Natural killer cell (primary cell): ENCODE data around the gene SND1. TPM values are rescaled to one million over a fixed set of nuclear protein-coding genes. Genes with fewer than 3 reads are reported as not detected.
A peak's percentile ranks its signal among the peaks of the same experiment; 100 is the strongest.

Source experiments
- ATAC-seq, 3 donors: fragments of 150-1000 bp in 2 of 3; fragments of 200-7000 bp in 1 of 3; cut with Tn5 transposase; 1 replicate in 1 of 3; 2 replicates in 2 of 3; pipeline ENCODE4 v1.10.0; 2021; ENCODE audit warnings: mild to moderate bottlenecking in 2 of 3, moderate library complexity in 2 of 3
- DNase-seq, 2 donors: peaks; one replicate each; pipeline versions ENCODE4 v3.0.0 to v3.0.0-alpha.2; 2013 to 2021; ENCODE audit warnings: mixed read lengths in 1 of 2
- H3K27ac ChIP-seq: one replicate; pipeline ENCODE4 v1.5.1; 2013; ENCODE audit warnings: mild to moderate bottlenecking, low read length
- H3K27me3 ChIP-seq: one replicate; pipeline ENCODE4 v1.6.1; 2013; ENCODE audit warnings: low read length; ENCODE audit not compliant: control insufficient read depth, insufficient read depth
- H3K36me3 ChIP-seq: one replicate; pipeline ENCODE4 v1.6.1; 2013; ENCODE audit warnings: low read length; ENCODE audit not compliant: control insufficient read depth, insufficient read depth
- H3K4me1 ChIP-seq: one replicate; pipeline ENCODE4 v1.6.1; 2013; ENCODE audit warnings: low read length; ENCODE audit not compliant: control insufficient read depth, insufficient read depth
- H3K4me3 ChIP-seq: one replicate; pipeline ENCODE4 v1.5.1; 2013; ENCODE audit warnings: low read length
- H3K9me3 ChIP-seq: one replicate; pipeline ENCODE4 v1.6.1; 2013; ENCODE audit warnings: low read length; ENCODE audit not compliant: control insufficient read depth, insufficient read depth
- H3K27ac Mint-ChIP-seq, 2 donors: one replicate each; pipeline ENCODE4 v1.8.0; 2022; ENCODE audit warnings: mild to moderate bottlenecking in 2 of 2, mixed read lengths in 2 of 2, moderate library complexity in 1 of 2
- H3K27me3 Mint-ChIP-seq, 2 donors: one replicate each; pipeline ENCODE4 v1.8.0; 2022; ENCODE audit warnings: low read depth in 2 of 2, mixed read lengths in 2 of 2
- H3K36me3 Mint-ChIP-seq: one replicate; pipeline ENCODE4 v1.8.0; 2022; ENCODE audit warnings: mixed read lengths
- H3K4me1 Mint-ChIP-seq, 2 donors: one replicate each; pipeline ENCODE4 v1.8.0; 2022; ENCODE audit warnings: mixed read lengths in 2 of 2
- H3K4me3 Mint-ChIP-seq: one replicate; pipeline ENCODE4 v1.8.0; 2022; ENCODE audit warnings: mild to moderate bottlenecking, moderate library complexity, mixed read lengths
- H3K9me3 Mint-ChIP-seq, 2 donors: one replicate each; pipeline ENCODE4 v1.8.0; 2022; ENCODE audit warnings: mixed read lengths in 2 of 2
- WGBS: methylation state at CpG from one replicate; pipeline ENCODE4 v1.1.7; 2013; ENCODE audit warnings: missing lambda C conversion rate; ENCODE audit not compliant: insufficient coverage; 5-methylcytosine and 5-hydroxymethylcytosine counted together
- intact Hi-C: fragments of 100-400 bp; cut with micrococcal nuclease; formaldehyde crosslinking; loops from one replicate; pipeline ENCODE4 v1.14.2; 2022
- total RNA-seq, 4 donors: library from RNA; stranded (reverse); fragments of 120-200 nt in 1 of 4; gene quantifications; one replicate each; pipeline versions ENCODE4 v1.2.3 to v1.2.4, GENCODE V29; 2013 to 2022
- TF ChIP-seq, protein P1 (sequence below): fragments of 200-600 bp; IDR thresholded peaks from one replicate; pipeline ENCODE4 v1.8.0; 2022; ENCODE audit warnings: antibody characterized with exemption

The SND1 gene
- total RNA-seq, 3 donors from 2014 or later (not counting 1 experiment from before 2014, with no cell fraction given) = 149 to 188 (median 149) TPM

DNA sequence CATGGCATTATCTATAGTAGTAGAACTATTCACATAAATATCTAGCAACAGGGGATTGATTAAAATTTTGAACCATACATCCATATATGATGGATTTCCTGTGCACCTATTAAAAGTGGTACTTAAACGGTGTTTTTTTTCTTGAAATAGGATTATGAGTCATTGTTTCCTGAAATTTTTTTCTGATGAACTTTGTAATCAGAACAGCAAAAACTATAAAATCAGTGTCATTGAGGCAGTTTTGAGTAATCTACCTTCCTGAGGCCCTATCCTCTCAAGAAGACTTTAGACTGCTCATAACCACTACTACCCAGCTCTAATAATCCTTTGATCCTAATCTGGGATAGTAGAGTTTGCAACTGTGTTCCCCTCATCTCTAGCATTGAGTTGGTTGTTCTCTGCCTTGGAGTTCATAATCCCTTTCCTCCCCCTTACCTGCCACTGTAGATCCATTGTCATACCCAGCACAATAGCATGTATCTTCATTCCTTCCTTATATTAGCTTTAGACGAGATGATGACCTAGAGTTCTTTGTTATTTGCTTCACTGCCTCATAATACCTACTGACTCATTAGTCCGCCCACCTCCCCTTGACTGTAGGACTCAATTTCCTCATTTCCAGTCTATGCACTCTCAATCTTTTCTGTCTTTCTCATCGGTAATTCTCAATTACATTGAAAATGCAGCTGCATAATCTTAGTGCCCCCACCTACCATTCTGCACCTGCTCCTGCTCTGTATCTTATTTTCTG is 245.9 kb downstream of the SND1 start:
- DNase-seq (no peak), ATAC-seq (no peak)
- H3K27me3 ChIP-seq = no peaks in the 10 kb centered on the region
- 73% methylated on average over 3 of the region's 4 CpGs for WGBS
- Mint-ChIP-seq H3K36me3 (no peaks in the 10 kb centered on the region), H3K4me3 (no peak overlapping the region), H3K27ac (no peak overlapping the region), H3K4me1 (peaks cover 31 to 32% of the 10 kb centered on the region in 2 donors), H3K27me3 (no peaks in the 10 kb centered on the region), H3K9me3 (no peaks in the 10 kb centered on the region)
- H3K27ac ChIP-seq = no peak overlapping the region
- intact Hi-C loops = no loop called here
- TF ChIP-seq, protein P1, sequence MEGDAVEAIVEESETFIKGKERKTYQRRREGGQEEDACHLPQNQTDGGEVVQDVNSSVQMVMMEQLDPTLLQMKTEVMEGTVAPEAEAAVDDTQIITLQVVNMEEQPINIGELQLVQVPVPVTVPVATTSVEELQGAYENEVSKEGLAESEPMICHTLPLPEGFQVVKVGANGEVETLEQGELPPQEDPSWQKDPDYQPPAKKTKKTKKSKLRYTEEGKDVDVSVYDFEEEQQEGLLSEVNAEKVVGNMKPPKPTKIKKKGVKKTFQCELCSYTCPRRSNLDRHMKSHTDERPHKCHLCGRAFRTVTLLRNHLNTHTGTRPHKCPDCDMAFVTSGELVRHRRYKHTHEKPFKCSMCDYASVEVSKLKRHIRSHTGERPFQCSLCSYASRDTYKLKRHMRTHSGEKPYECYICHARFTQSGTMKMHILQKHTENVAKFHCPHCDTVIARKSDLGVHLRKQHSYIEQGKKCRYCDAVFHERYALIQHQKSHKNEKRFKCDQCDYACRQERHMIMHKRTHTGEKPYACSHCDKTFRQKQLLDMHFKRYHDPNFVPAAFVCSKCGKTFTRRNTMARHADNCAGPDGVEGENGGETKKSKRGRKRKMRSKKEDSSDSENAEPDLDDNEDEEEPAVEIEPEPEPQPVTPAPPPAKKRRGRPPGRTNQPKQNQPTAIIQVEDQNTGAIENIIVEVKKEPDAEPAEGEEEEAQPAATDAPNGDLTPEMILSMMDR = no peak
- no peaks in the 10 kb centered on the region for H3K9me3 ChIP-seq
- H3K36me3 ChIP-seq = peaks cover 2% of the 10 kb centered on the region
- no peak overlapping the region for H3K4me3 ChIP-seq
- H3K4me1 ChIP-seq = peaks cover 15% of the 10 kb centered on the region

DNA sequence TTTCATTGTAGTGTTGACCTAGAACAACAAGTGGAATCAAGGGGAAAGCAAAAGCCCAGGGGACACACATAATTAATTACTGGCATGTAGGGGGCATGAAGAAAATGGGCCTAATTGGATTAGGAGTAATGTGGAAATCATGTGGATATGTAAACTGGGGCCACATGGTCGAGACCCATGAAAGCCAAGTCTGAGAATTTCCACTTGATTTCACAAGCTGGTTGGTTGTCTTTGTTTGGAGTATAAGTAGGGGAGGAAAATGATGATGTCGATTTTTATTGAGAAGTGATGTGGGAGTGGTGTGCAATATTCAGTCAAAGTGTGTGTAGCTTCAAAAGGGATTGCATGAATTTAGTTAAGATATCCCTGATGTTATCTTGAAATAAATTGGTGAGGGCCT is 247.4 kb downstream of the SND1 start:
- H3K36me3 Mint-ChIP-seq = no peaks in the 10 kb centered on the region
- ATAC-seq (no peak), DNase-seq (no peak)
- peaks cover 15% of the 10 kb centered on the region for H3K4me1 ChIP-seq
- H3K4me1 Mint-ChIP-seq = peaks cover 29 to 33% of the 10 kb centered on the region in 2 donors
- H3K27ac ChIP-seq = no peak overlapping the region
- H3K4me3 Mint-ChIP-seq = no peak overlapping the region
- H3K4me3 ChIP-seq = no peak overlapping the region
- 96% methylated on average over 2 of the region's 2 CpGs for WGBS
- no peaks in the 10 kb centered on the region for H3K9me3 Mint-ChIP-seq
- intact Hi-C loops = no loop called here
- H3K27me3 ChIP-seq = no peaks in the 10 kb centered on the region
- no peaks in the 10 kb centered on the region for H3K27me3 Mint-ChIP-seq
- TF ChIP-seq, protein P1 = no peak
- no peaks in the 10 kb centered on the region for H3K9me3 ChIP-seq
- peaks cover 2% of the 10 kb centered on the region for H3K36me3 ChIP-seq
- H3K27ac Mint-ChIP-seq = peak overlapping the region in 1 of 2 donors; percentile 60

DNA sequence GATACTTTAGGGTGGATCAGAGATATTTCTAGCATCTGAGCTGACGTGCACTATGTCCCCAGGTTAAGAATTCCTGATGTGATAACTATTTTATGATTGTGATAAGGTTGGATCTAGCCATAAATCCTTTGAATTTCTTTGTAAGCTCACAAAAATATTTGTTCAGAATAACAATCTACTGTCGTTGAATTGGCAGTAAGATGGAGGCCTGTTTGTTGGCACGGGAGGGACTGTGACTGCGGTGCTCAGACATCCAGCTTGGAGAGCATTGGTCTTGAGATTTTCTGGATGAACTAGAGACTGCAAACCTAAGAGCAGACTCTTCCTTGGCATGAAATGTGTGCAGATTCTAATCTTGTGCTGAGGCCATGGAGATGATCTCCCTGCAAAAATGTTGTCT is 248.1 kb downstream of the SND1 start:
- WGBS = 96% methylated on average over 3 of the region's 4 CpGs
- TF ChIP-seq, protein P1 = no peak
- Histone ChIP-seq H3K27ac (no peak overlapping the region), H3K4me3 (no peak overlapping the region), H3K4me1 (peaks cover 15% of the 10 kb centered on the region), H3K9me3 (no peaks in the 10 kb centered on the region), H3K36me3 (peaks cover 2% of the 10 kb centered on the region), H3K27me3 (no peaks in the 10 kb centered on the region)
- intact Hi-C loops = no loop called here
- H3K4me1 Mint-ChIP-seq = peaks cover 36 to 40% of the 10 kb centered on the region in 2 donors
- no peaks in the 10 kb centered on the region for H3K27me3 Mint-ChIP-seq
- no peaks in the 10 kb centered on the region for H3K9me3 Mint-ChIP-seq
- no peak for ATAC-seq
- no peak for DNase-seq
- H3K27ac Mint-ChIP-seq = no peak overlapping the region
- no peaks in the 10 kb centered on the region for H3K36me3 Mint-ChIP-seq
- no peak overlapping the region for H3K4me3 Mint-ChIP-seq
